GM18526 (cell line): ENCODE results near the gene PSD4.

Experiments used
- POLR2A ChIP-seq: IDR thresholded peaks from 3 replicates; pipeline ENCODE4 v1.6.1; 2011; ENCODE audit not compliant: insufficient read length; ENCODE audit errors: extremely low read depth

The PSD4 gene

GRCh38 chr2:113183703-113184102, 9.9 kb downstream of the PSD4 start:
- TF ChIP-seq POLR2A, result no peak

DNA sequence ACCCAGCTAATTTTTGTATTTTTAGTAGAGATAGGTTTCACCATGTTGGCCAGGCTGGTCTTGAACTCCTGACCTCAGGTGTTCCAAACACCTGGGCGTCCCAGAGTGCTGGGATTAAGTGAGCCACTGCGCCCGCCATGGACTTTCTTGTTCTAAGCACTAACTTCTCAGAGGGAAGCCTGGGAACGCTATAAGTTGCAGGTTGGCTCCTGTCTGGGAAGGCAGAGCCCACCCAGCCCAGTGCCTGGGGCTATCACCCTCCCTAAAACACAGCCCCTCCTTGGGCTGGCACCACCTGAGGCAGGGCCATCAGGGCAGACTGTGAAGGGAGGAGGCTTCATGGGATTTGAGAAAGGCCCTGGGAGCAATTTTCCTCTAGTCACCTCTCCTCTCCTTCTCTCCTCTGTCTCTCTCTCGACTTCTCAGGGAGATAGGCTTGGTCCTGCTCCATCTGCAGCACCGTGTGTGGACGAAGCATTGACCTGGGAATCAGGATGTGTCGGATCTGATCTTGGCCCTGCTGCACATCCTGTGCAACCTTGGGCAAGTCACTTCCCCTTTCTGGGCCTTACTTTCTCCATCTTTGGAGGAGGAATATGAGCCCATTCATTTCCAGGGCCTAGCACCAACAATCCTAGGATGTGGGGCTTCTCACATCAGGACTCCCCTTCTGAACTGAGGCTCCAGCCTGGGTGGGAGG, 10.9 kb downstream of the PSD4 start:
- TF ChIP-seq POLR2A, result no peak

DNA sequence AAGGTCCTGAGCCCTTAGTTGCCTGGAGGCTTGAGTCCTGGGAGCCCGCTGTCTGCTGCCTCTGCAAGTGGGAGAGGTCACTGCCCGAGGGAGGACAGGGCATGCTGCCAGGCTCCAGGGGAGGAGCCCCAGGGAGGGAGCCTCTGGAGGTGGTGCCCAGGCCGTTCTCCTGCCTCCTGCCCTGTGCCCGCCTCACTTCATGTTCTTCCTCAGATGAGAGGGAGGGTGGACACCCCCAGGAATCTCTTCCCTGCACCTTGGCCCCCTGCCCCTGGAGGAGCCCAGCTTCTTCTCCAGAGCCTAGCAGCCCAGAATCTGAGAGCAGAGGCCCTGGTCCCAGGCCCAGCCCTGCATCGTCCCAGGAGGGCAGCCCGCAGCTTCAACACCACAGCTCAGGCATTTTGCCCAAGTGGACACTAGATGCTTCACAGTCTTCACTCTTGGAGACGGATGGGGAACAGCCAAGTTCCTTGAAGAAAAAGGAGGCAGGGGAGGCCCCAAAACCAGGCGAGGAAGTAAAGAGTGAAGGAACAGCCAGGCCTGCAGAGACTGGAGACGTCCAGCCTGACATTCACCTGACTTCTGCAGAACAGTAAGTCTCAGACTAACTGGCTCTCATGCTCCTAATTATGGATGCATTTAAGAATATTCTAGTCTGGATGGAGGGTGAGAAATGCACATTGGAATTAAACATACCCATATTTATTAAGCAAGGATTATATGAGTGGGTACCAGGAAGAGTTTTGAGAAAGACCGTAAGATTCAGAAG, 12.1 kb downstream of the PSD4 start:
- no peak for TF ChIP-seq POLR2A

DNA sequence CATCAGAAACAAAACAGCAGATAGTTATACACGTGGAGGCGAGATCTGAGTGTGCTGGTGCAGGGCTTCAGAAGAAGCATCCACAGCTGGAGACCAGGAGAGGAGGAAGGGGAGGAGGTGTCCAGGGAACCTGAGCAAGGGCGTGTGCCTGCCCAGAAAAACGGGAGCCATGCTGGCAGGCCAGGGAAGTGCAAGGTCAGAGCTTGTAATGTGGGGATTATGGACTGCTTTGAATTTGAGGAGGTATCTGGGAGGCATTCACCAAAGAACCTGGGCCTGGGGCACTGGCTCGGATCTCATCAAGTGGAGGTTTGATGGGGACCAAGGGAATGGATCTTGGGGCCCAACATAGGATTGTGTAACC, 12.6 kb downstream of the PSD4 start:
- no peak for TF ChIP-seq POLR2A

DNA sequence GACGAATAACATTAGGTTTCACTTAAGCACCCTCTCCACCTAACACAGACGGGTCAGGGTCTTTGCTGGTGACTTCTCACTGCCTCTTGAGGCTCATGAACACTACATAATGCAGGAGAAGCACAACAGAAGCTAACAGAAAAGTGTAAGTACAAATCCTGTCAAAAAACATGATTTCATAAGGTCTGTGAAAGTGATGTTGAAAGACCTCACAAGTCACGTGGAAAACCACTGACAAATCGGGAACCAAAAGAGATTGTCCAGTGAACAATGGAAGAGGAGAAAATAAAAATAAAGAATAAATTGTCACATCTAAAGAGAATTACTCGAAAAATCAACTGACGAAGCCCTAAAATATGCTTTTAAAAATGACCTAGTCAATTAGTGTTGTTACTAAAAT, 14.0 kb downstream of the PSD4 start:
- no peak for TF ChIP-seq POLR2A

DNA sequence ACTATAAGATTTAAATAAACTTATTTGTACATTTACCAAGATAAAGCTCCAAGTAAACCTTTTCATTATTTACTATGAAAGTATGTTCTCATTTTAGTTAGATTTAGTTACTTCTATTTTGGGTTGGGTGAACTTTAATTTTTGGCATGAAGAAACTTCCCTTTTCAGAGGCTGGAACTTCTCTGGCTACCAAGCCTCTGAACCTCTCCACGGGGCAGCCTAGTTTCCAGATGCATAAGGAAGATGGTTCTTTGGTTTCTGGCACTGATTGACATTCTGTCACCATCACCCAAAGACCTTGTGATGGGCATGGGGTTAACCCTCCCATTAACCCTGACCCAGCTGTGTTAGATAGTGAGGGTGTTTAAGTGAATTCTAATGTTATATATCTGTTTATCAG, 17.1 kb downstream of the PSD4 start:
- TF ChIP-seq POLR2A, result no peak

DNA sequence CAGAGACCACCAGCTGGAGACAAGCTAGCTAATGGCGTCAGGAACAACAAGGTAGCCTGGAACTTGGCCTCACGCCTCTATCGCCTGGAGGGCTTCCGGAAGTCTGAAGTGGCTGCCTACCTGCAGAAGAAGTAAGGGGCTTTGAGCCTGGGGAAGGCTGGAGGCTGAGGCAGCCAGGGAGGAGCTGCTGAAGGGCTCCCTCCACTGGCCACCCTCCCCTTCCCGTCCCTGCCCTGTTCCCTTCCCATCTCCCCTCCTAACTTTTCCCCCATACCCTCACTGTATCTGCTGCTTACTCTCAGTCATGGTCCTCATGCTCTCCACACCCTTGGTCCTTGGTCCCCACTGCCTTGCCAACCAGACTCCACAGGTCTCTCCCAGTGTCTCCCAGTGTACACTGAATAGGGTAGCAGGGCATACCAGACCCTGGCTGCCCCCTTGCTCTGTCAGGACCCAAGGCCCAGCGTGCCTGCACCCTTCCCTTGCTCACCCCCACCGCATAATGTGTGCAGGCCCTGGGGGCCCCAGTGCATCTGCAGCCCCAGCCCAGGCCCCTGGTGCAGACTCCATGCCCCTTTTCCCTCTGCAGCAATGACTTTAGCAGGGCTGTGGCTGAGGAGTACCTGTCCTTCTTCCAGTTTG, 18.8 kb downstream of the PSD4 start:
- no peak for TF ChIP-seq POLR2A

GRCh38 chr2:113195923-113196501, 22.2 kb downstream of the PSD4 start:
- no peak for TF ChIP-seq POLR2A

- no peak for TF ChIP-seq POLR2A
Measured at GRCh38 chr2:113196839-113197238, 23.1 kb downstream of the PSD4 start.

DNA sequence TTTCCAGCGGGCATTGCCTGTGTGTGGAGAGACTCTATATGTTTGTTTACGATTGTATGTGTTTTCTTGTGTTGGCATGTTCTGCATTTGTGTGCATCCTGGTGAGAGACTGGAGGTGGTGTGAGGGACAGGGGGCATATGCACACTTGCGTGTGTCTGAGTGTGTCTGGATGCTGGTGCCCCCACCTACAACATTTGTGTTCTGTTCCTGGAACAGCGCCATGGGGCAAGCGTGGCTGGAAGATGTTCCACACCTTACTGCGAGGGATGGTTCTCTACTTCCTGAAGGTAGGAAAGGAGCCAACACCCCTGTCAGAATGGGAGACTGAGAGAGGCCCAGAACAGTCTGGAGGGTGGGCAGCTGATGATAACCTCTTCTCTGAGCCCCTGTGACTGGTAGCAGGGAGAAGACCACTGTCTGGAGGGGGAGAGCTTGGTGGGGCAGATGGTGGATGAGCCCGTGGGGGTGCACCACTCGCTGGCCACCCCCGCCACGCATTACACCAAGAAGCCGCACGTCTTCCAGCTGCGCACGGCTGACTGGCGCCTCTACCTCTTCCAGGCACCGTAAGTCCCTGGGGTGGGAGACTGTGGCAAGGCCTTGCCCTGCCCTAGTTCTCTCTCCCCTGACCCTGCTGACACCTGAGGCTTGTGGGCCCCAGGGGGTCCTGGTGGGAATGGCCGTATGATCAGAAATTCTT, 23.7 kb downstream of the PSD4 start:
- TF ChIP-seq POLR2A, result no peak

- no peak for TF ChIP-seq POLR2A
Measured at GRCh38 chr2:113198048-113198789, 24.4 kb downstream of the PSD4 start.

- no peak for TF ChIP-seq POLR2A
Measured at GRCh38 chr2:113198790-113199612, 25.2 kb downstream of the PSD4 start.

DNA sequence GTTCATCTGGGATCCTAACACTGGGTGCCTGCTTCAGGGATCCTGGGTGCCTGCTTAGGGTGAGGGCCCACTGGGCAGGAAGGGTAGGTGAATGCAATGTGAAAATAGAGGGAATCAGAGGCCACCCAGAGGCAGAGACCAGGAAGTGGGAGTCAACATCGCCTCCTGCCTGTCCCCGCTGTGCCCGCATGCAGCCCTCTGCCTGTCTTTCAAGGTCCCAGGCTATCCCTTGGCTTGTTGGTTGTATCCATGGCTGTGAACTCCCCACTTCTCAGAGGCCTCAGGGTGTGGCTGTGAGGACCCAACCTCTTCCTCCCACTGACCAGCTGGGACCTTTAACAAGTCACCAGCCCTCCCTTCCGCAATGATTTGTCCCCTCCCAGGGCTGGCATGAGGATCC, 26.5 kb downstream of the PSD4 start:
- TF ChIP-seq POLR2A, result no peak

GRCh38 chr2:113200736-113201490, 27.1 kb downstream of the PSD4 start:
- TF ChIP-seq POLR2A, result no peak
